T-helper 1 cell treated with Interleukin-12 subunit alpha and Interleukin-12 subunit beta and Interleukin-4 antibody, amounts not matched to agents 30 μg/mL and 1 μg/mL, for 36 hours (primary cell): ENCODE measurements around the gene STAC3.
A peak's percentile ranks its signal among the peaks of the same experiment; 100 is the strongest.
"Not testable (repeated sequence)": the region's sequence is repeated elsewhere in the genome, so short reads cannot be mapped to it uniquely, and the experiment has no call there.

ENCODE experiments used
- H3K27ac Mint-ChIP-seq: one replicate; pipeline ENCODE4 v1.8.0; 2021; ENCODE audit warnings: mild to moderate bottlenecking, mixed read lengths
- H3K27me3 Mint-ChIP-seq: one replicate; pipeline ENCODE4 v1.8.0; 2021; ENCODE audit warnings: low read depth, mixed read lengths
- H3K36me3 Mint-ChIP-seq: one replicate; pipeline ENCODE4 v1.8.0; 2021; ENCODE audit warnings: low read depth, mixed read lengths
- H3K4me1 Mint-ChIP-seq: one replicate; pipeline ENCODE4 v1.8.0; 2021; ENCODE audit warnings: low read depth, mixed read lengths
- H3K4me3 Mint-ChIP-seq: one replicate; pipeline ENCODE4 v1.8.0; 2021; ENCODE audit warnings: mild to moderate bottlenecking, moderate library complexity, mixed read lengths
- H3K9me3 Mint-ChIP-seq: one replicate; pipeline ENCODE4 v1.8.0; 2021; ENCODE audit warnings: mixed read lengths

Gene STAC3

GRCh38 chr12:57250956-57251355 lies at the start of gene STAC3:
STAC3 (minus strand) TSS chr12:57251187; CDS start chr12:57249636, 1,551 bp downstream.
- H3K4me3 Mint-ChIP-seq, result no peak within 1 kb of the TSS
- peaks cover 9% of the 10 kb centered on the region for H3K4me1 Mint-ChIP-seq
- H3K27me3 Mint-ChIP-seq, result no peaks in the 10 kb centered on the region
- H3K9me3 Mint-ChIP-seq, result no peaks in the 10 kb centered on the region
- peaks cover 15% of the 10 kb centered on the region for H3K36me3 Mint-ChIP-seq
- no peak within 1 kb of the TSS for H3K27ac Mint-ChIP-seq

- H3K27me3 Mint-ChIP-seq, result no peaks in the 10 kb centered on the region
These were observed 48.6 kb upstream of the STAC3 start for GRCh38 chr12:57299514-57300016.

GRCh38 chr12:57296291-57296690 lies 45.3 kb upstream of the STAC3 start:
- Mint-ChIP-seq H3K9me3 (no peaks in the 10 kb centered on the region), H3K4me1 (peaks cover 2% of the 10 kb centered on the region), H3K27ac (no peak overlapping the region), H3K36me3 (peaks cover 45% of the 10 kb centered on the region), H3K4me3 (no peak overlapping the region), H3K27me3 (no peaks in the 10 kb centered on the region)

More at GRCh38 chr12:57299514-57300016, 48.6 kb upstream of the STAC3 start:
- Mint-ChIP-seq H3K4me3 (no peak overlapping the region), H3K27ac (no peak overlapping the region), H3K36me3 (peaks cover 30% of the 10 kb centered on the region), H3K4me1 (peaks cover 2% of the 10 kb centered on the region), H3K9me3 (no peaks in the 10 kb centered on the region)

GRCh38 chr12:57282073-57282472 lies 31.1 kb upstream of the STAC3 start:
- not testable (repeated sequence) for H3K4me3 Mint-ChIP-seq, H3K9me3 Mint-ChIP-seq, H3K27me3 Mint-ChIP-seq, H3K27ac Mint-ChIP-seq
- Mint-ChIP-seq H3K36me3 (peaks cover 36% of the 10 kb centered on the region), H3K4me1 (peaks cover 14% of the 10 kb centered on the region)

- Mint-ChIP-seq H3K36me3 (peaks cover 34% of the 10 kb centered on the region), H3K27me3 (no peaks in the 10 kb centered on the region)
These were observed 29.4 kb upstream of the STAC3 start for GRCh38 chr12:57280211-57281062.

GRCh38 chr12:57278465-57279381 lies 27.7 kb upstream of the STAC3 start:
- no peaks in the 10 kb centered on the region for H3K9me3 Mint-ChIP-seq
- H3K27ac Mint-ChIP-seq, result peak overlapping the region; percentile 7
- H3K4me1 Mint-ChIP-seq, result peaks cover 16% of the 10 kb centered on the region
- H3K4me3 Mint-ChIP-seq, result no peak overlapping the region
- peaks cover 36% of the 10 kb centered on the region for H3K36me3 Mint-ChIP-seq
- no peaks in the 10 kb centered on the region for H3K27me3 Mint-ChIP-seq

More at GRCh38 chr12:57280211-57281062, 29.4 kb upstream of the STAC3 start:
- Mint-ChIP-seq H3K27ac (peak overlapping the region; percentile 91), H3K9me3 (no peaks in the 10 kb centered on the region), H3K4me3 (peak overlapping the region; percentile 45), H3K4me1 (peaks cover 15% of the 10 kb centered on the region)

- H3K27me3 Mint-ChIP-seq, result no peaks in the 10 kb centered on the region
- no peaks in the 10 kb centered on the region for H3K9me3 Mint-ChIP-seq
- H3K27ac Mint-ChIP-seq, result no peak overlapping the region
- peaks cover 16% of the 10 kb centered on the region for H3K4me1 Mint-ChIP-seq
- no peak overlapping the region for H3K4me3 Mint-ChIP-seq
- H3K36me3 Mint-ChIP-seq, result peaks cover 36% of the 10 kb centered on the region
These were observed 26.1 kb upstream of the STAC3 start for GRCh38 chr12:57276935-57277563.

- not testable (repeated sequence) for H3K27ac Mint-ChIP-seq, H3K4me3 Mint-ChIP-seq, H3K9me3 Mint-ChIP-seq, H3K27me3 Mint-ChIP-seq
- Mint-ChIP-seq H3K4me1 (peaks cover 16% of the 10 kb centered on the region), H3K36me3 (peaks cover 36% of the 10 kb centered on the region)
These were observed 25.2 kb upstream of the STAC3 start for GRCh38 chr12:57276233-57276632.

GRCh38 chr12:57273516-57273915 lies 22.5 kb upstream of the STAC3 start:
- H3K4me3 Mint-ChIP-seq, result no peak overlapping the region
- no peaks in the 10 kb centered on the region for H3K27me3 Mint-ChIP-seq
- H3K4me1 Mint-ChIP-seq, result peaks cover 2% of the 10 kb centered on the region
- peaks cover 35% of the 10 kb centered on the region for H3K36me3 Mint-ChIP-seq
- no peaks in the 10 kb centered on the region for H3K9me3 Mint-ChIP-seq
- no peak overlapping the region for H3K27ac Mint-ChIP-seq

GRCh38 chr12:57272337-57273151 lies 21.6 kb upstream of the STAC3 start:
- peaks cover 30% of the 10 kb centered on the region for H3K36me3 Mint-ChIP-seq
- H3K9me3 Mint-ChIP-seq, result no peaks in the 10 kb centered on the region
- no peak overlapping the region for H3K27ac Mint-ChIP-seq
- peaks cover 4% of the 10 kb centered on the region for H3K4me1 Mint-ChIP-seq
- no peak overlapping the region for H3K4me3 Mint-ChIP-seq
- no peaks in the 10 kb centered on the region for H3K27me3 Mint-ChIP-seq

GRCh38 chr12:57270966-57271470 lies 20.0 kb upstream of the STAC3 start:
- H3K36me3 Mint-ChIP-seq, result peaks cover 29% of the 10 kb centered on the region
- no peaks in the 10 kb centered on the region for H3K9me3 Mint-ChIP-seq
- no peak overlapping the region for H3K4me3 Mint-ChIP-seq
- H3K27me3 Mint-ChIP-seq, result no peaks in the 10 kb centered on the region
- H3K4me1 Mint-ChIP-seq, result peaks cover 4% of the 10 kb centered on the region
- H3K27ac Mint-ChIP-seq, result no peak overlapping the region

- no peaks in the 10 kb centered on the region for H3K9me3 Mint-ChIP-seq
- H3K4me3 Mint-ChIP-seq, result no peak overlapping the region
- peak overlapping the region; percentile 18 for H3K27ac Mint-ChIP-seq
- peaks cover 5% of the 10 kb centered on the region for H3K4me1 Mint-ChIP-seq
- no peaks in the 10 kb centered on the region for H3K27me3 Mint-ChIP-seq
- peaks cover 23% of the 10 kb centered on the region for H3K36me3 Mint-ChIP-seq
These were observed 17.3 kb upstream of the STAC3 start for GRCh38 chr12:57268264-57268663.

- no peaks in the 10 kb centered on the region for H3K27me3 Mint-ChIP-seq
- H3K36me3 Mint-ChIP-seq, result peaks cover 24% of the 10 kb centered on the region
- H3K4me1 Mint-ChIP-seq, result peaks cover 5% of the 10 kb centered on the region
- no peaks in the 10 kb centered on the region for H3K9me3 Mint-ChIP-seq
- H3K4me3 Mint-ChIP-seq, result no peak overlapping the region
- peak overlapping the region; percentile 8 for H3K27ac Mint-ChIP-seq
These were observed 15.7 kb upstream of the STAC3 start for GRCh38 chr12:57266681-57267080.
